Measurements from ENCODE around the gene CASP9.
"Not testable (repeated sequence)": the region's sequence is repeated elsewhere in the genome, so short reads cannot be mapped to it uniquely, and the experiment has no call there.

CASP9 gene

GRCh38 chr1:15504436-15504835, 19.6 kb downstream of the CASP9 start:
- no peak overlapping the region for H2AFZ ChIP-seq (ENCODE audit: low read depth, low read length)
- peaks cover 14% of the 10 kb centered on the region for H3K36me3 ChIP-seq (ENCODE audit: insufficient read depth, low read length)
- no peak overlapping the region for H3K4me3 ChIP-seq (ENCODE audit: low read length)

GRCh38 chr1:15501208-15502032, 22.6 kb downstream of the CASP9 start:
- Histone ChIP-seq H2AFZ (ENCODE audit: low read depth, low read length) (no peak overlapping the region), H3K36me3 (ENCODE audit: insufficient read depth, low read length) (peaks cover 13% of the 10 kb centered on the region), H3K4me3 (ENCODE audit: low read length) (no peak overlapping the region), H3K4me1 (ENCODE audit: insufficient read depth, low read length) (no peaks in the 10 kb centered on the region), H3K27me3 (ENCODE audit: insufficient read depth, low read length) (no peaks in the 10 kb centered on the region), H3K9me3 (ENCODE audit: low read length) (no peaks in the 10 kb centered on the region)

More at GRCh38 chr1:15504436-15504835, 19.6 kb downstream of the CASP9 start:
- Histone ChIP-seq H3K4me1 (ENCODE audit: insufficient read depth, low read length) (no peaks in the 10 kb centered on the region), H3K9me3 (ENCODE audit: low read length) (no peaks in the 10 kb centered on the region), H3K27me3 (ENCODE audit: insufficient read depth, low read length) (no peaks in the 10 kb centered on the region)

- Histone ChIP-seq H3K4me1 (ENCODE audit: insufficient read depth, low read length) (no peaks in the 10 kb centered on the region), H2AFZ (ENCODE audit: low read depth, low read length) (no peak overlapping the region), H3K9me3 (ENCODE audit: low read length) (no peaks in the 10 kb centered on the region), H3K4me3 (ENCODE audit: low read length) (no peak overlapping the region), H3K27me3 (ENCODE audit: insufficient read depth, low read length) (no peaks in the 10 kb centered on the region), H3K36me3 (ENCODE audit: insufficient read depth, low read length) (peaks cover 12% of the 10 kb centered on the region)
These were observed 23.5 kb downstream of the CASP9 start for GRCh38 chr1:15500184-15501178.

- Histone ChIP-seq H3K4me3 (ENCODE audit: low read length) (no peak overlapping the region), H3K27me3 (ENCODE audit: insufficient read depth, low read length) (no peaks in the 10 kb centered on the region), H2AFZ (ENCODE audit: low read depth, low read length) (no peak overlapping the region), H3K36me3 (ENCODE audit: insufficient read depth, low read length) (peaks cover 21% of the 10 kb centered on the region), H3K4me1 (ENCODE audit: insufficient read depth, low read length) (no peaks in the 10 kb centered on the region), H3K9me3 (ENCODE audit: low read length) (no peaks in the 10 kb centered on the region)
These were observed 30.1 kb downstream of the CASP9 start for GRCh38 chr1:15493869-15494390.

- no peaks in the 10 kb centered on the region for H3K4me1 ChIP-seq (ENCODE audit: insufficient read depth, low read length)
- H2AFZ ChIP-seq (ENCODE audit: low read depth, low read length) = no peak overlapping the region
- H3K36me3 ChIP-seq (ENCODE audit: insufficient read depth, low read length) = peaks cover 21% of the 10 kb centered on the region
- no peak overlapping the region for H3K4me3 ChIP-seq (ENCODE audit: low read length)
- no peaks in the 10 kb centered on the region for H3K27me3 ChIP-seq (ENCODE audit: insufficient read depth, low read length)
- H3K9me3 ChIP-seq (ENCODE audit: low read length) = no peaks in the 10 kb centered on the region
These were observed 31.4 kb downstream of the CASP9 start for GRCh38 chr1:15492596-15492995.

GRCh38 chr1:15491010-15491409, 33.0 kb downstream of the CASP9 start:
- peaks cover 26% of the 10 kb centered on the region for H3K36me3 ChIP-seq (ENCODE audit: insufficient read depth, low read length)
- not testable (repeated sequence) for H3K4me3 ChIP-seq (ENCODE audit: low read length); H3K4me1 ChIP-seq (ENCODE audit: insufficient read depth, low read length); H3K27me3 ChIP-seq (ENCODE audit: insufficient read depth, low read length); H3K9me3 ChIP-seq (ENCODE audit: low read length); H2AFZ ChIP-seq (ENCODE audit: low read depth, low read length)

GRCh38 chr1:15489052-15489736, 34.8 kb downstream of the CASP9 start:
- H2AFZ ChIP-seq (ENCODE audit: low read depth, low read length) = no peak overlapping the region
- no peak overlapping the region for H3K4me3 ChIP-seq (ENCODE audit: low read length)
- no peaks in the 10 kb centered on the region for H3K4me1 ChIP-seq (ENCODE audit: insufficient read depth, low read length)
- no peaks in the 10 kb centered on the region for H3K27me3 ChIP-seq (ENCODE audit: insufficient read depth, low read length)
- peaks cover 3% of the 10 kb centered on the region for H3K9me3 ChIP-seq (ENCODE audit: low read length)
- peaks cover 19% of the 10 kb centered on the region for H3K36me3 ChIP-seq (ENCODE audit: insufficient read depth, low read length)

- Histone ChIP-seq H3K27me3 (ENCODE audit: insufficient read depth, low read length) (no peaks in the 10 kb centered on the region), H2AFZ (ENCODE audit: low read depth, low read length) (no peak overlapping the region), H3K4me1 (ENCODE audit: insufficient read depth, low read length) (no peaks in the 10 kb centered on the region), H3K4me3 (ENCODE audit: low read length) (no peak overlapping the region), H3K9me3 (ENCODE audit: low read length) (peaks cover 3% of the 10 kb centered on the region), H3K36me3 (ENCODE audit: insufficient read depth, low read length) (peaks cover 14% of the 10 kb centered on the region)
These were observed 35.6 kb downstream of the CASP9 start for GRCh38 chr1:15488371-15488770.

GRCh38 chr1:15486844-15487610, 37.0 kb downstream of the CASP9 start:
- H3K4me3 ChIP-seq (ENCODE audit: low read length); H2AFZ ChIP-seq (ENCODE audit: low read depth, low read length); H3K27me3 ChIP-seq (ENCODE audit: insufficient read depth, low read length); H3K36me3 ChIP-seq (ENCODE audit: insufficient read depth, low read length); H3K9me3 ChIP-seq (ENCODE audit: low read length); H3K4me1 ChIP-seq (ENCODE audit: insufficient read depth, low read length): not testable (repeated sequence)

GRCh38 chr1:15485636-15486035, 38.4 kb downstream of the CASP9 start:
- H3K9me3 ChIP-seq (ENCODE audit: low read length) = peaks cover 3% of the 10 kb centered on the region
- H2AFZ ChIP-seq (ENCODE audit: low read depth, low read length) = no peak overlapping the region
- peaks cover 5% of the 10 kb centered on the region for H3K36me3 ChIP-seq (ENCODE audit: insufficient read depth, low read length)
- no peaks in the 10 kb centered on the region for H3K27me3 ChIP-seq (ENCODE audit: insufficient read depth, low read length)
- no peaks in the 10 kb centered on the region for H3K4me1 ChIP-seq (ENCODE audit: insufficient read depth, low read length)
- H3K4me3 ChIP-seq (ENCODE audit: low read length) = no peak overlapping the region

- not testable (repeated sequence) for H3K36me3 ChIP-seq (ENCODE audit: insufficient read depth, low read length); H2AFZ ChIP-seq (ENCODE audit: low read depth, low read length); H3K9me3 ChIP-seq (ENCODE audit: low read length); H3K4me1 ChIP-seq (ENCODE audit: insufficient read depth, low read length); H3K4me3 ChIP-seq (ENCODE audit: low read length); H3K27me3 ChIP-seq (ENCODE audit: insufficient read depth, low read length)
These were observed 39.6 kb downstream of the CASP9 start for GRCh38 chr1:15484443-15484842.

GRCh38 chr1:15483971-15484370, 40.0 kb downstream of the CASP9 start:
- Histone ChIP-seq H3K4me3 (ENCODE audit: low read length) (no peak overlapping the region), H3K9me3 (ENCODE audit: low read length) (peaks cover 3% of the 10 kb centered on the region), H3K27me3 (ENCODE audit: insufficient read depth, low read length) (no peaks in the 10 kb centered on the region), H2AFZ (ENCODE audit: low read depth, low read length) (no peak overlapping the region), H3K4me1 (ENCODE audit: insufficient read depth, low read length) (no peaks in the 10 kb centered on the region), H3K36me3 (ENCODE audit: insufficient read depth, low read length) (peaks cover 5% of the 10 kb centered on the region)
